ENCODE data around the gene SH3RF3. TPM values are rescaled to one million over a fixed set of nuclear protein-coding genes. Genes with fewer than 3 reads are reported as not detected.

The SH3RF3 gene
- total and polyA plus RNA-seq, 2 donors (not counting 1 experiment from before 2014, with no cell fraction given) = 8.3 to 10.1 TPM

GRCh38 chr2:109320195-109320922 is 191.4 kb downstream of the SH3RF3 start:
- Histone ChIP-seq H3K4me1 (ENCODE audit: control insufficient read depth, extremely low read depth, insufficient read depth, low read length) (peaks cover 53% of the 10 kb centered on the region), H3K36me3 (ENCODE audit: control insufficient read depth, insufficient read depth, low read length) (no peaks in the 10 kb centered on the region), H3K9me3 (ENCODE audit: control insufficient read depth, insufficient read depth, low read depth, low read length) (no peaks in the 10 kb centered on the region), H3K79me2 (ENCODE audit: control insufficient read depth, insufficient read depth, low read length) (peaks cover 38% of the 10 kb centered on the region), H3K27me3 (ENCODE audit: control insufficient read depth, insufficient read depth, low read length) (no peaks in the 10 kb centered on the region), H2AFZ (ENCODE audit: low read length) (no peak overlapping the region), H4K20me1 (ENCODE audit: control insufficient read depth, extremely low read depth, insufficient read depth, low read length) (no peaks in the 10 kb centered on the region), H3K4me3 (replicated peaks in 1 of 4; ENCODE audit: control extremely low read depth in 1 of 4, insufficient read depth in 1 of 4, low read depth in 3 of 4, low read length in 4 of 4) (no peak overlapping the region), H3K4me2 (ENCODE audit: extremely low read depth, insufficient read depth, low read length) (no peak overlapping the region), H3K27ac (ENCODE audit: insufficient read depth, low read length) (peak overlapping the region; percentile 3), H3K9ac (ENCODE audit: insufficient read depth, low read length) (no peak overlapping the region)
- no peak for DNase-seq (ENCODE audit: low read depth in 2 of 2)
- TF ChIP-seq CTCF (conservative IDR thresholded peaks at IDR 0.05 in 1 of 2, IDR thresholded peaks at IDR 0.05 in 1 of 2; ENCODE audit: low read depth in 1 of 2, low read length in 2 of 2) = no peak

- no peaks in the 10 kb centered on the region for H3K27me3 ChIP-seq (ENCODE audit: control insufficient read depth, insufficient read depth, low read length)
- peak overlapping the region; percentile 56 for H3K4me2 ChIP-seq (ENCODE audit: extremely low read depth, insufficient read depth, low read length)
- peak; percentile 45 to 79 for DNase-seq (ENCODE audit: low read depth in 2 of 2)
- H3K4me3 ChIP-seq (replicated peaks in 1 of 4; ENCODE audit: control extremely low read depth in 1 of 4, insufficient read depth in 1 of 4, low read depth in 3 of 4, low read length in 4 of 4) = peak overlapping the region in 2 of 4 experiments; percentile 6 to 25
- no peaks in the 10 kb centered on the region for H3K36me3 ChIP-seq (ENCODE audit: control insufficient read depth, insufficient read depth, low read length)
- H3K4me1 ChIP-seq (ENCODE audit: control insufficient read depth, extremely low read depth, insufficient read depth, low read length) = peaks cover 58% of the 10 kb centered on the region
- TF ChIP-seq CTCF (conservative IDR thresholded peaks at IDR 0.05 in 1 of 2, IDR thresholded peaks at IDR 0.05 in 1 of 2; ENCODE audit: low read depth in 1 of 2, low read length in 2 of 2) (peak; percentile 25 to 32), EZH2 (IDR thresholded peaks at IDR 0.05; ENCODE audit: low read length, missing control alignments) (no peak)
- no peak overlapping the region for H2AFZ ChIP-seq (ENCODE audit: low read length)
- peak overlapping the region; percentile 92 for H3K27ac ChIP-seq (ENCODE audit: insufficient read depth, low read length)
- no peaks in the 10 kb centered on the region for H4K20me1 ChIP-seq (ENCODE audit: control insufficient read depth, extremely low read depth, insufficient read depth, low read length)
- peak overlapping the region; percentile 54 for H3K9ac ChIP-seq (ENCODE audit: insufficient read depth, low read length)
- H3K79me2 ChIP-seq (ENCODE audit: control insufficient read depth, insufficient read depth, low read length) = peaks cover 37% of the 10 kb centered on the region
- H3K9me3 ChIP-seq (ENCODE audit: control insufficient read depth, insufficient read depth, low read depth, low read length) = no peaks in the 10 kb centered on the region
These were observed 192.6 kb downstream of the SH3RF3 start for GRCh38 chr2:109321570-109321969.

GRCh38 chr2:109322111-109322510 is 193.1 kb downstream of the SH3RF3 start:
- Histone ChIP-seq H3K4me1 (ENCODE audit: control insufficient read depth, extremely low read depth, insufficient read depth, low read length) (peaks cover 57% of the 10 kb centered on the region), H3K9me3 (ENCODE audit: control insufficient read depth, insufficient read depth, low read depth, low read length) (no peaks in the 10 kb centered on the region), H2AFZ (ENCODE audit: low read length) (no peak overlapping the region), H3K4me3 (replicated peaks in 1 of 4; ENCODE audit: control extremely low read depth in 1 of 4, insufficient read depth in 1 of 4, low read depth in 3 of 4, low read length in 4 of 4) (peak overlapping the region in 2 of 4 experiments; percentile 6 to 25), H4K20me1 (ENCODE audit: control insufficient read depth, extremely low read depth, insufficient read depth, low read length) (no peaks in the 10 kb centered on the region), H3K27me3 (ENCODE audit: control insufficient read depth, insufficient read depth, low read length) (no peaks in the 10 kb centered on the region), H3K36me3 (ENCODE audit: control insufficient read depth, insufficient read depth, low read length) (no peaks in the 10 kb centered on the region), H3K4me2 (ENCODE audit: extremely low read depth, insufficient read depth, low read length) (peak overlapping the region; percentile 56), H3K9ac (ENCODE audit: insufficient read depth, low read length) (peak overlapping the region; percentile 54), H3K79me2 (ENCODE audit: control insufficient read depth, insufficient read depth, low read length) (peaks cover 36% of the 10 kb centered on the region), H3K27ac (ENCODE audit: insufficient read depth, low read length) (peak overlapping the region; percentile 92)
- TF ChIP-seq EZH2 (IDR thresholded peaks at IDR 0.05; ENCODE audit: low read length, missing control alignments) (no peak), CTCF (conservative IDR thresholded peaks at IDR 0.05 in 1 of 2, IDR thresholded peaks at IDR 0.05 in 1 of 2; ENCODE audit: low read depth in 1 of 2, low read length in 2 of 2) (no peak)
- peak; percentile 85 to 99 for DNase-seq (ENCODE audit: low read depth in 2 of 2)

Measured in fibroblast of lung (primary cell).